HEK293 (cell line): Measurements from ENCODE around the gene SCN1A.

ENCODE experiments used
- BCL11A ChIP-seq: fragments of 450-650 bp; formaldehyde crosslinking; IDR thresholded peaks from 2 replicates; pipeline ENCODE4 v1.5.1; 2016; ENCODE audit warnings: low read depth, missing biosample characterization, missing genetic modification characterization
- GFI1B ChIP-seq: fragments of 450-650 bp; formaldehyde crosslinking; IDR thresholded peaks from 2 replicates; pipeline ENCODE4 v1.5.1; 2016; ENCODE audit warnings: missing biosample characterization, missing genetic modification characterization
- GLIS1 ChIP-seq: fragments of 450-650 bp; formaldehyde crosslinking; IDR thresholded peaks from 2 replicates; pipeline ENCODE4 v1.5.1; 2016; ENCODE audit warnings: missing biosample characterization, missing genetic modification characterization
- IKZF3 ChIP-seq: fragments of 450-650 bp; IDR thresholded peaks from 2 replicates; pipeline ENCODE4 v1.5.0; 2018; ENCODE audit warnings: missing biosample characterization, mild to moderate bottlenecking, missing genetic modification characterization, moderate library complexity
- REPIN1 ChIP-seq: fragments of 450-650 bp; formaldehyde crosslinking; IDR thresholded peaks from 2 replicates; pipeline ENCODE4 v1.5.1; 2017; ENCODE audit warnings: missing biosample characterization, missing genetic modification characterization, low read depth
- SCRT1 ChIP-seq: fragments of 450-650 bp; formaldehyde crosslinking; IDR thresholded peaks from 2 replicates; pipeline ENCODE4 v1.5.1; 2016; ENCODE audit warnings: missing biosample characterization, missing genetic modification characterization, borderline replicate concordance
- TSHZ1 ChIP-seq: fragments of 450-650 bp; formaldehyde crosslinking; IDR thresholded peaks from 2 replicates; pipeline ENCODE4 v1.5.1; 2016; ENCODE audit warnings: missing biosample characterization, missing genetic modification characterization, borderline replicate concordance
- YY1 ChIP-seq: fragments of 450-650 bp; formaldehyde crosslinking; IDR thresholded peaks from 2 replicates; pipeline ENCODE4 v1.5.1; 2018; ENCODE audit warnings: missing biosample characterization, missing genetic modification characterization
- YY2 ChIP-seq: fragments of 450-650 bp; formaldehyde crosslinking; IDR thresholded peaks from 2 replicates; pipeline ENCODE4 v1.5.1; 2016; ENCODE audit warnings: missing biosample characterization, missing genetic modification characterization
- ZBTB10 ChIP-seq: fragments of 450-650 bp; formaldehyde crosslinking; IDR thresholded peaks from 2 replicates; pipeline ENCODE4 v1.5.1; 2016; ENCODE audit warnings: missing biosample characterization, missing genetic modification characterization
- ZBTB21 ChIP-seq: fragments of 450-650 bp; formaldehyde crosslinking; IDR thresholded peaks from 2 replicates; pipeline ENCODE4 v1.5.1; 2017; ENCODE audit warnings: missing biosample characterization, missing genetic modification characterization
- ZBTB26 ChIP-seq: fragments of 450-650 bp; formaldehyde crosslinking; optimal IDR thresholded peaks from 2 replicates; pipeline ENCODE3; 2016; ENCODE audit warnings: missing biosample characterization, mild to moderate bottlenecking, missing genetic modification characterization
- ZFHX2 ChIP-seq: fragments of 450-650 bp; formaldehyde crosslinking; conservative IDR thresholded peaks from 2 replicates; pipeline ENCODE4 v1.5.1; 2016; ENCODE audit warnings: missing biosample characterization, missing genetic modification characterization
- ZNF19 ChIP-seq: fragments of 450-650 bp; formaldehyde crosslinking; IDR thresholded peaks from 2 replicates; pipeline ENCODE4; 2016; ENCODE audit warnings: missing biosample characterization, missing genetic modification characterization, low read depth
- ZNF266 ChIP-seq: fragments of 450-650 bp; formaldehyde crosslinking; IDR thresholded peaks from 2 replicates; pipeline ENCODE4 v1.5.1; 2016; ENCODE audit warnings: missing biosample characterization, missing genetic modification characterization, low read depth
- ZNF274 ChIP-seq, 2 experiments: fragments of 200-500 bp in 1 of 2; fragments of 450-650 bp in 1 of 2; sonication (Bioruptor generic) in 1 of 2; formaldehyde crosslinking in 1 of 2; IDR thresholded peaks; 2 replicates each; pipeline versions ENCODE4 v1.5.1 to v1.6.1; 2014 to 2016; ENCODE audit warnings: borderline replicate concordance in 1 of 2, inconsistent platforms in 1 of 2, low read length in 1 of 2, missing biosample characterization in 1 of 2, missing genetic modification characterization in 1 of 2
- ZNF302 ChIP-seq: fragments of 450-650 bp; formaldehyde crosslinking; IDR thresholded peaks from 2 replicates; pipeline ENCODE4 v1.5.1; 2016; ENCODE audit warnings: missing biosample characterization, missing genetic modification characterization, low read depth
- ZNF335 ChIP-seq: fragments of 450-650 bp; formaldehyde crosslinking; conservative IDR thresholded peaks from 2 replicates; pipeline ENCODE4 v1.5.1; 2016; ENCODE audit warnings: missing biosample characterization, missing genetic modification characterization
- ZNF366 ChIP-seq: fragments of 450-650 bp; formaldehyde crosslinking; conservative IDR thresholded peaks from 2 replicates; pipeline ENCODE4 v1.5.1; 2016; ENCODE audit warnings: missing biosample characterization, missing genetic modification characterization
- ZNF37A ChIP-seq: fragments of 450-650 bp; IDR thresholded peaks from 2 replicates; pipeline ENCODE4 v1.5.1; 2018; ENCODE audit warnings: missing biosample characterization, missing genetic modification characterization
- ZNF416 ChIP-seq: fragments of 450-650 bp; formaldehyde crosslinking; IDR thresholded peaks from 2 replicates; pipeline ENCODE4 v1.5.1; 2016; ENCODE audit warnings: missing biosample characterization, missing genetic modification characterization
- ZNF433 ChIP-seq: fragments of 450-650 bp; formaldehyde crosslinking; IDR thresholded peaks from 2 replicates; pipeline ENCODE4 v1.5.1; 2016; ENCODE audit warnings: missing biosample characterization, missing genetic modification characterization, low read depth
- ZNF48 ChIP-seq: fragments of 450-650 bp; formaldehyde crosslinking; IDR thresholded peaks from 2 replicates; pipeline ENCODE4 v1.5.1; 2016; ENCODE audit warnings: missing biosample characterization, missing genetic modification characterization
- ZNF510 ChIP-seq: fragments of 450-650 bp; formaldehyde crosslinking; IDR thresholded peaks from 2 replicates; pipeline ENCODE4 v1.5.1; 2018; ENCODE audit warnings: mild to moderate bottlenecking, missing genetic modification characterization, missing biosample characterization; ENCODE audit not compliant: insufficient replicate concordance
- ZNF692 ChIP-seq: fragments of 450-650 bp; formaldehyde crosslinking; IDR thresholded peaks from 2 replicates; pipeline ENCODE4 v1.5.1; 2016; ENCODE audit warnings: missing biosample characterization, missing genetic modification characterization
- ZNF707 ChIP-seq: fragments of 450-650 bp; formaldehyde crosslinking; IDR thresholded peaks from 2 replicates; pipeline ENCODE4 v1.5.1; 2016; ENCODE audit warnings: missing biosample characterization, missing genetic modification characterization
- ZNF777 ChIP-seq: fragments of 450-650 bp; formaldehyde crosslinking; IDR thresholded peaks from 2 replicates; pipeline ENCODE4 v1.5.1; 2017; ENCODE audit warnings: missing biosample characterization, missing genetic modification characterization, borderline replicate concordance
- ZNF785 ChIP-seq: fragments of 450-650 bp; formaldehyde crosslinking; IDR thresholded peaks from 2 replicates; pipeline ENCODE4 v1.5.1; 2016; ENCODE audit warnings: missing biosample characterization, missing genetic modification characterization
- ZNF792 ChIP-seq: fragments of 450-650 bp; formaldehyde crosslinking; IDR thresholded peaks from 2 replicates; pipeline ENCODE4 v1.5.1; 2016; ENCODE audit warnings: missing biosample characterization, missing genetic modification characterization
- ZNF843 ChIP-seq: fragments of 450-650 bp; formaldehyde crosslinking; IDR thresholded peaks from 2 replicates; pipeline ENCODE4 v1.5.1; 2016; ENCODE audit warnings: missing biosample characterization, missing genetic modification characterization

Gene SCN1A

GRCh38 chr2:165953655-165954606, 173.9 kb downstream of the SCN1A start, which contains the start of gene TTC21B (continued):
- TF ChIP-seq ZNF37A (tag by site-specific recombination) (no peak), ZNF366 (tag by site-specific recombination) (peak; percentile 95), ZNF274 (IDR thresholded peaks at IDR 0.05; ENCODE audit: low read length) (no peak), ZNF274 (tag by site-specific recombination; IDR thresholded peaks at IDR 0.05; ENCODE audit: borderline replicate concordance) (no peak), ZBTB21 (tag by site-specific recombination) (no peak), SCRT1 (tag by site-specific recombination) (no peak), ZNF792 (tag by site-specific recombination) (no peak), ZNF302 (tag by site-specific recombination) (no peak), REPIN1 (tag by site-specific recombination) (no peak), ZNF48 (tag by site-specific recombination) (no peak), YY2 (tag by site-specific recombination) (peak; percentile 59; the same call in 1 of the 2 replicates), IKZF3 (tag by site-specific recombination) (peak; percentile 99), ZNF785 (tag by site-specific recombination) (0 out of 2 replicates have a peak, but pooled peaks have one; percentile 32), BCL11A (0 out of 2 replicates have a peak, but pooled peaks have one; percentile 21), ZNF843 (tag by site-specific recombination) (0 out of 2 replicates have a peak, but pooled peaks have one; percentile 9), ZNF19 (tag by site-specific recombination) (0 out of 2 replicates have a peak, but pooled peaks have one; percentile 63), GFI1B (tag by site-specific recombination) (no peak), ZNF335 (tag by site-specific recombination) (peak; percentile 88), ZNF510 (no peak), ZBTB10 (tag by site-specific recombination) (peak; percentile 31; the same call in 1 of the 2 replicates), ZNF433 (no peak), ZNF707 (tag by site-specific recombination) (no peak), ZNF266 (tag by site-specific recombination) (no peak), ZNF692 (peak; percentile 69), ZFHX2 (tag by site-specific recombination) (peak; percentile 88), YY1 (tag by site-specific recombination) (peak; percentile 64), TSHZ1 (tag by site-specific recombination) (0 out of 2 replicates have a peak, but pooled peaks have one; percentile 29), ZNF416 (tag by site-specific recombination) (no peak), ZBTB26 (tag by site-specific recombination) (peak; percentile 58), ZNF777 (tag by site-specific recombination) (peak; percentile 67; the same call in 1 of the 2 replicates), GLIS1 (peak; percentile 86)
